Psoas muscle (tissue), 8 donors: Measurements from ENCODE around the gene HARBI1. TPM values are rescaled to one million over a fixed set of nuclear protein-coding genes. Genes with fewer than 3 reads are reported as not detected.

ENCODE experiments used
- ATAC-seq, 4 donors: fragments of 200-7000 bp; cut with Tn5 transposase; one replicate each; pipeline ENCODE4 v1.9.1; 2020; ENCODE audit warnings: moderate library complexity in 3 of 4, mild to moderate bottlenecking in 2 of 4
- DNase-seq, 2 donors: peaks; one replicate each; pipeline ENCODE4 v3.0.0-alpha.2; 2020
- H3K27ac ChIP-seq: fragments of 200-600 bp; one replicate; pipeline ENCODE4 v1.8.0; 2022
- H3K27me3 ChIP-seq, 3 donors: fragments of 200-600 bp in 1 of 3; one replicate each; pipeline versions ENCODE4 v1.6.1 to v1.8.0; 2013 to 2022; ENCODE audit warnings: low read length in 2 of 3, mild to moderate bottlenecking in 2 of 3, moderate library complexity in 1 of 3; ENCODE audit not compliant: insufficient read depth in 3 of 3
- H3K36me3 ChIP-seq, 2 donors: fragments of 200-600 bp in 1 of 2; one replicate each; pipeline versions ENCODE4 v1.6.1 to v1.8.0; 2013 to 2022; ENCODE audit warnings: low read depth in 1 of 2, mild to moderate bottlenecking in 1 of 2, moderate library complexity in 1 of 2; ENCODE audit not compliant: insufficient read depth in 1 of 2
- H3K4me1 ChIP-seq: fragments of 200-600 bp; one replicate; pipeline ENCODE4 v1.8.0; 2022
- H3K4me3 ChIP-seq: fragments of 200-600 bp; one replicate; pipeline ENCODE4 v1.8.0; 2022; ENCODE audit warnings: mild to moderate bottlenecking
- H3K9me3 ChIP-seq: fragments of 200-600 bp; one replicate; pipeline ENCODE4 v1.8.0; 2022
- whole genome bisulfite sequencing, 3 donors: extraction: QIAGEN DNeasy Blood & Tissue Kit; methylation state at CpG; one replicate each; pipeline versions ENCODE4 v1.1.6 to v1.1.7; 2013; 5-methylcytosine and 5-hydroxymethylcytosine counted together
- intact Hi-C, 2 donors: fragments of 100-400 bp; cut with DNase I; formaldehyde crosslinking; loops; one replicate each; pipeline versions ENCODE4 v1.11.0 to v1.14.2; 2022
- polyA plus RNA-seq, 3 donors: library from polyadenylated mRNA; stranded (reverse); fragments of 200-250 nt; gene quantifications; one replicate each; pipeline ENCODE4 v1.2.3, GENCODE V29; 2013
- total RNA-seq, 4 donors: library from RNA; stranded (reverse); fragmentation: NEBNext Ultra II Directional in 2 of 4; extraction: Animal tissue kit (Norgen Biotek cat#: 25700) in 2 of 4; gene quantifications; one replicate each; pipeline versions ENCODE4 v1.2.1 to v1.2.4, GENCODE V29; 2021 to 2023
- TF ChIP-seq, protein P1 (sequence below): fragments of 200-600 bp; IDR thresholded peaks from one replicate; pipeline ENCODE4 v1.8.0; 2022; ENCODE audit warnings: antibody characterized with exemption
- donor health status: healthy with polysubstance abuse.
- donor health status: DM: no; HTN: no; CAD: no; lungs with moderate emphysema.
- donor health status: Bipolar disorder and iron deficiency.
- donor health status: healthy.
- donor health status: DM: yes; HTN: yes; CAD: no.
- donor health status: DM: no; HTN: no; CAD: no.
- donor health status: DM: no; HTN: no; CAD: no.
- donor health status: DM: yes; HTN: yes; CAD: no.

The HARBI1 gene
- total and polyA plus RNA-seq, 7 donors: 2.0 to 8.6 (median 3.4) TPM

- TF ChIP-seq, protein P1, sequence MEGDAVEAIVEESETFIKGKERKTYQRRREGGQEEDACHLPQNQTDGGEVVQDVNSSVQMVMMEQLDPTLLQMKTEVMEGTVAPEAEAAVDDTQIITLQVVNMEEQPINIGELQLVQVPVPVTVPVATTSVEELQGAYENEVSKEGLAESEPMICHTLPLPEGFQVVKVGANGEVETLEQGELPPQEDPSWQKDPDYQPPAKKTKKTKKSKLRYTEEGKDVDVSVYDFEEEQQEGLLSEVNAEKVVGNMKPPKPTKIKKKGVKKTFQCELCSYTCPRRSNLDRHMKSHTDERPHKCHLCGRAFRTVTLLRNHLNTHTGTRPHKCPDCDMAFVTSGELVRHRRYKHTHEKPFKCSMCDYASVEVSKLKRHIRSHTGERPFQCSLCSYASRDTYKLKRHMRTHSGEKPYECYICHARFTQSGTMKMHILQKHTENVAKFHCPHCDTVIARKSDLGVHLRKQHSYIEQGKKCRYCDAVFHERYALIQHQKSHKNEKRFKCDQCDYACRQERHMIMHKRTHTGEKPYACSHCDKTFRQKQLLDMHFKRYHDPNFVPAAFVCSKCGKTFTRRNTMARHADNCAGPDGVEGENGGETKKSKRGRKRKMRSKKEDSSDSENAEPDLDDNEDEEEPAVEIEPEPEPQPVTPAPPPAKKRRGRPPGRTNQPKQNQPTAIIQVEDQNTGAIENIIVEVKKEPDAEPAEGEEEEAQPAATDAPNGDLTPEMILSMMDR: no peak
- Histone ChIP-seq H3K9me3 (no peaks in the 10 kb centered on the region), H3K27ac (no peak overlapping the region), H3K4me3 (no peak overlapping the region), H3K4me1 (no peaks in the 10 kb centered on the region), H3K27me3 (no peaks in the 10 kb centered on the region), H3K36me3 (peaks cover 3 to 100% of the 10 kb centered on the region in 2 donors)
- peak in 3 of 4 donors; percentile 46 to 66 (median 48) for ATAC-seq
- 72 to 92% (median 74%) methylated on average over 4 of the region's 4 CpGs for WGBS, 3 donors
- DNase-seq: peak; percentile 70 to 82
- intact Hi-C loops: no loop called here
Observed at GRCh38 chr11:46658259-46658658, 41.2 kb upstream of the HARBI1 start.

DNA sequence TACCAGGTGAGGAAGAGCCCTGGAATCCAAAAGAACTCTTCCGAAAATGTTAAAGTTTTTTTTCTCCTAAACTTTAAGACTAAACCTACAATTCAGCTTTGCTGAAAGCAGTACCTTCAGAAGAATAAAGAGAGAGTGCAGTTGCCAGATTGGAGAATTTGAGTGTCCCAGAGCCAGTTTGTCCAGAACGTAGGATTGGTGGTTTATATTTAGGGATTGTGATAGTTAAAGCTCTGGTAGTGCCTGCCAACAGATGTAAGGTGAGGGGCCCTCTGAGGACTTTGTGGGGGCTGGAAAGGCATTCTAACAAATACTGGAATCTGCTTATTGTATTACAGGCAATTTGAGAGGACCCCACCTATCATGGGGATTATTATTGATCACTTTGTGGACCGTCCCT lies 40.2 kb upstream of the HARBI1 start:
- no peaks in the 10 kb centered on the region for H3K4me1 ChIP-seq
- TF ChIP-seq, protein P1: no peak
- WGBS, 3 donors: 78 to 82% (median 79%) methylated on average over 3 of the region's 3 CpGs
- H3K27ac ChIP-seq: no peak overlapping the region
- DNase-seq (no peak), ATAC-seq (no peak)
- H3K27me3 ChIP-seq: no peaks in the 10 kb centered on the region
- intact Hi-C loops: no loop called here
- H3K9me3 ChIP-seq: no peaks in the 10 kb centered on the region
- no peak overlapping the region for H3K4me3 ChIP-seq
- H3K36me3 ChIP-seq: peaks cover 3 to 100% of the 10 kb centered on the region in 2 donors

DNA sequence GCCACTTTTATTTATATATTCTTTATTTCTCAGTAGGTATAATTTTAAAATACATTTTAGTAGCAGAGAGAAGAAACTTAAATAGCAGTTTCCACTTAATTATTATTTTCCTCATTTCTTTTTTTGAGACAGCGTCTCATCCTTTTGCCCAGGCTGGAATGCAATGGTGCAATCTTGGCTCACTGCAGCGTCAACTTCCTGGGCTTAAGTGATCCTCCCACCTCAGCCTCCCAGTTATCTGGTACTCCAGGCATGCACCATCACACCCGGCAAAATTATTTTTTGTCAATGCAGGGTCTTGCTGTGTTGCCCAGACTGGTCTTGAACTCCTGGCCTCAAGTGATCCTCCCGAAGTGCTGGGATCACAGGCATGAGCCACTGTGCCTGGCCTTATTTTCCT lies 38.6 kb upstream of the HARBI1 start:
- H3K27ac ChIP-seq: no peak overlapping the region
- TF ChIP-seq, protein P1: no peak
- H3K27me3 ChIP-seq: no peaks in the 10 kb centered on the region
- DNase-seq (no peak), ATAC-seq (no peak)
- H3K9me3 ChIP-seq: no peaks in the 10 kb centered on the region
- intact Hi-C loops: no loop called here
- H3K36me3 ChIP-seq: peaks cover 3 to 100% of the 10 kb centered on the region in 2 donors
- WGBS, 3 donors: 82 to 88% (median 85%) methylated on average over 4 of the region's 4 CpGs
- no peaks in the 10 kb centered on the region for H3K4me1 ChIP-seq
- H3K4me3 ChIP-seq: no peak overlapping the region

DNA sequence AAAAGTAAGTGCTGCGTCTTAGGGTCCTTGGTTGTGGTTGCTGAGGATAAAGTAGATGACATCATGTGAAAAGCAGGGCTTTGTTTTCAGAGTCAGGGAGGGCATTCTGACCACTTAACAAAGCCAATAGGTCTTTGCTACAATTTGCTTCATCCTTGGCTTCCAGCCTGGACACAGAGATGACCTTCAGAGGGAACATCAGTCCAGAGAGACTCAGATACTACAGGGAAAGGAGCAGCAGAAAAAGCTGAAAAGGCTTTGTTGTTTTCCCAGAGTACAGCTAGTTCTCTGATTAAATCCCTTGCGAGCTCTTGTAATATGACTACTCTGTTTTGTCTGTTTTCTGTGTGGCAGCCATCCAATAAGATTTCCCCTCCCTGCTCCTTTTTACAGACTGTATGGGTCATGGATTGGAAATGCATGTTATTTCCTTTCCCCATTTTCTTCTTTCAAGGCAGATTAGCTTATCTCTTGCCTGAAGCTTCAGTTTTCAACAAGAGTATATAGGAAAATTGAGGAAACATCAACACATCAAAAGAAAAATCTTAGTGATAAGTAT lies 32.2 kb upstream of the HARBI1 start:
- ATAC-seq: peak; percentile 47 to 86 (median 84)
- Histone ChIP-seq H3K9me3 (no peaks in the 10 kb centered on the region), H3K27me3 (no peaks in the 10 kb centered on the region), H3K4me3 (no peak overlapping the region), H3K36me3 (peaks cover 0 to 96% of the 10 kb centered on the region in 2 donors), H3K4me1 (peaks cover 14% of the 10 kb centered on the region), H3K27ac (peak overlapping the region; percentile 63)
- WGBS, 3 donors: 36 to 57% (median 39%) methylated on average over 2 of the region's 2 CpGs
- TF ChIP-seq, protein P1: no peak
- intact Hi-C loops: no loop called here
- peak in 1 of 2 donors; percentile 36 for DNase-seq

- intact Hi-C loops: no loop called here
- Histone ChIP-seq H3K36me3 (peaks cover 0 to 60% of the 10 kb centered on the region in 2 donors), H3K27ac (no peak overlapping the region), H3K9me3 (no peaks in the 10 kb centered on the region), H3K4me3 (no peak overlapping the region), H3K27me3 (no peaks in the 10 kb centered on the region), H3K4me1 (peaks cover 5% of the 10 kb centered on the region)
- TF ChIP-seq, protein P1: no peak
- ATAC-seq (no peak), DNase-seq (no peak)
Observed at GRCh38 chr11:46643986-46644385, 27.0 kb upstream of the HARBI1 start.
